ENCODE data around the gene MCU. TPM values are rescaled to one million over a fixed set of nuclear protein-coding genes. Genes with fewer than 3 reads are reported as not detected.

Gene MCU
- total and polyA plus RNA-seq, 2 donors (not counting 1 experiment from before 2014, with no cell fraction given): 11.7 to 21.1 TPM

DNA sequence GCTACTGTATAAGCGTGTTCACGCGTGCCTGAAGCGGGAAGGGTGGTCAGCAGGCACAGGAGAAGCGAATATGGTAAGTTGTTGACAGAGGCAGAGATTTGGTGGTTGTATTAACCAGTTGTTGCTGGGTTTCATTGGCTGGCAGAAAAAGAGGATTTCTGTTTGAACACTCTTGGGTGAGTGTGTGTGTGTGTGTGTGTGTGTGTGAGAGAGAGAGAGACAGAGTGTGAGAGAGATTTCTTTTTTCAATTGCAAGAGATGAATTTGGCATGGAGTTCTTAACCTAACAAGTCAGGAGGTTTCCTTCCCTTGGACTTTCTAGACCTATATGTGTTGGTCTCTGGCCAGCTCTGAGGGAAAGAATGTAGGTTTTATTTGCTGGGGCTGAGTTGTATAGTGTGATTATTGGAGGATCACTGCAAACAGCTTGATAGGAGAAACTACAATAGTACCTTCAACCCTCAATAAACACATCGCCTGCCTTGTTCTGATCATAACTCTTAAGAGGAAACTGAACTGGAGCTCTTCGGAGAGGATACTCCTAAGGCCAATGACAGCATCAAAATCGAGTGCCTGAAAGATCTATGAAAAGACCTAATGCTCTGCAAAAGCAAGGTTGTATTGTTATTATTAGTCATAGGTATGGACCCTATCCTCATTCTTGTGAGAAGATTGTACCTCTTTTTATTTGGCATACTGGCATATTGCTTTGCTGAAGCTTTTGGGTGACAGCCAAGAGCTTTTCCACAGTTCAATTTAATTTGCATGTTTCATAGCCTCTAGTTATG lies 1.2 kb downstream of the MCU start:
- WGBS (ENCODE audit: insufficient coverage): 0% methylated on average over 5 of the region's 8 CpGs
- intact Hi-C loops (cut with micrococcal nuclease): loop anchor here (1.0 to 10.0 kb wide), 8 partner anchors 67 to 1316 kb away; partner anchors contain the start of genes ANAPC16, ASCC1, DDIT4 and DNAJC9
- DNase-seq (no peak), ATAC-seq (ENCODE audit: low read depth) (no peak)
- Histone ChIP-seq H3K4me2 (replicated peaks; ENCODE audit: low read depth, low read length, poor library complexity, severe bottlenecking) (peak overlapping the region; percentile 73), H3K9me3 (ENCODE audit: control extremely low read depth in 1 of 3, control insufficient read depth in 2 of 3, insufficient read depth in 1 of 3, low read length in 2 of 3) (no peaks in the 10 kb centered on the region), H2AFZ (ENCODE audit: insufficient read depth, low read depth, low read length, poor library complexity, severe bottlenecking) (peak overlapping the region; percentile 75), H3K27ac (ENCODE audit: low read length in 2 of 2) (peak overlapping the region in 1 of 2 donors; percentile 72), H4K20me1 (ENCODE audit: control insufficient read depth, insufficient read depth, low read length, poor library complexity, severe bottlenecking) (no peaks in the 10 kb centered on the region), H3K9ac (ENCODE audit: low read length) (peak overlapping the region; percentile 76), H3K4me1 (ENCODE audit: control insufficient read depth in 2 of 2, insufficient read depth in 2 of 2, low read length in 2 of 2) (peaks cover 28 to 33% of the 10 kb centered on the region in 2 donors), H3K79me2 (ENCODE audit: control insufficient read depth, insufficient read depth, low read length) (peaks cover 53% of the 10 kb centered on the region), H3K36me3 (replicated peaks in 1 of 2; ENCODE audit: control extremely low read depth in 1 of 2, control insufficient read depth in 1 of 2, extremely low read depth in 1 of 2, insufficient read depth in 2 of 2, low read length in 1 of 2) (no peaks in the 10 kb centered on the region), H3K4me3 (ENCODE audit: control extremely low read depth in 1 of 5, extremely low read depth in 1 of 5, insufficient read depth in 1 of 5, low read depth in 2 of 5, low read length in 4 of 5) (peak overlapping the region; percentile 64 to 91 (median 79)), H3K27me3 (replicated peaks in 1 of 4; ENCODE audit: control extremely low read depth in 1 of 4, control insufficient read depth in 3 of 4, insufficient read depth in 4 of 4, low read length in 3 of 4) (no peaks in the 10 kb centered on the region)
- TF ChIP-seq, protein P1, sequence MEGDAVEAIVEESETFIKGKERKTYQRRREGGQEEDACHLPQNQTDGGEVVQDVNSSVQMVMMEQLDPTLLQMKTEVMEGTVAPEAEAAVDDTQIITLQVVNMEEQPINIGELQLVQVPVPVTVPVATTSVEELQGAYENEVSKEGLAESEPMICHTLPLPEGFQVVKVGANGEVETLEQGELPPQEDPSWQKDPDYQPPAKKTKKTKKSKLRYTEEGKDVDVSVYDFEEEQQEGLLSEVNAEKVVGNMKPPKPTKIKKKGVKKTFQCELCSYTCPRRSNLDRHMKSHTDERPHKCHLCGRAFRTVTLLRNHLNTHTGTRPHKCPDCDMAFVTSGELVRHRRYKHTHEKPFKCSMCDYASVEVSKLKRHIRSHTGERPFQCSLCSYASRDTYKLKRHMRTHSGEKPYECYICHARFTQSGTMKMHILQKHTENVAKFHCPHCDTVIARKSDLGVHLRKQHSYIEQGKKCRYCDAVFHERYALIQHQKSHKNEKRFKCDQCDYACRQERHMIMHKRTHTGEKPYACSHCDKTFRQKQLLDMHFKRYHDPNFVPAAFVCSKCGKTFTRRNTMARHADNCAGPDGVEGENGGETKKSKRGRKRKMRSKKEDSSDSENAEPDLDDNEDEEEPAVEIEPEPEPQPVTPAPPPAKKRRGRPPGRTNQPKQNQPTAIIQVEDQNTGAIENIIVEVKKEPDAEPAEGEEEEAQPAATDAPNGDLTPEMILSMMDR (IDR thresholded peaks at IDR 0.05): no peak
- TF ChIP-seq EZH2 (IDR thresholded peaks at IDR 0.05; ENCODE audit: borderline replicate concordance, insufficient read depth, low read depth, low read length, poor library complexity, severe bottlenecking): no peak
- ChIA-PET CTCF (interaction anchor here (0.6 to 2.1 kb wide), 3 partner anchors 329 to 435 kb away, joined by 3 to 7 read pairs (median 6); partner anchors contain the start of gene P4HA1), POLR2A (interaction anchor here (1.7 kb wide), 1 partner anchor 403 kb away, joined by 5 read pairs; no protein-coding TSS in a partner anchor)
- peaks cover 37% of the 10 kb centered on the region for H3K4me1 Mint-ChIP-seq
- H3K27ac Mint-ChIP-seq: peak overlapping the region; percentile 91
- H3K4me3 Mint-ChIP-seq: peak overlapping the region; percentile 91
- no peaks in the 10 kb centered on the region for H3K27me3 Mint-ChIP-seq
- H3K9me3 Mint-ChIP-seq (ENCODE audit: insufficient read depth): no peaks in the 10 kb centered on the region

All from B cell (primary cell).